HCT116 (cell line): ENCODE results near the gene DENND1C. TPM values are rescaled to one million over a fixed set of nuclear protein-coding genes. Genes with fewer than 3 reads are reported as not detected.
A peak's percentile ranks its signal among the peaks of the same experiment; 100 is the strongest.

Source experiments
- ATAC-seq: fragments of 200-7000 bp; cut with Tn5 transposase; 2 replicates; pipeline ENCODE4 v1.9.1; 2020; ENCODE audit warnings: mild to moderate bottlenecking, moderate library complexity
- BruUV-seq: library from RNA; stranded (reverse); fragments of 400-500 nt; replicated peaks from 2 replicates; lab custom pipeline; 2021; lab: Mats Ljungman, UMichigan
- CTCF ChIA-PET: fragments of 300-600 bp; sonication (Branson Sonifier 250); formaldehyde crosslinking; loops from one replicate; lab custom pipeline; 2021; ENCODE audit warnings: antibody characterized with exemption; lab: Charles Lee
- POLR2A ChIA-PET: fragments of 300-600, 350-600 bp; sonication (Branson Sonifier 250); formaldehyde crosslinking; loops from one replicate; lab custom pipeline; 2021; ENCODE audit warnings: antibody characterized with exemption; lab: Charles Lee
- RAD21 ChIA-PET, 2 experiments: fragments of 300-600 bp; sonication (Branson Sonifier 250); formaldehyde crosslinking; loops; one replicate each; lab custom pipeline; 2023; ENCODE audit warnings: low total read pairs in 2 of 2; ENCODE audit not compliant: uncharacterized antibody in 2 of 2, unreplicated experiment in 2 of 2, low non-redundant PET in 1 of 2; lab: Charles Lee
- DNase-seq: peaks from one replicate; pipeline ENCODE4 v3.0.0-alpha.2; 2010; ENCODE audit warnings: low read depth, low spot score
- H2AFZ ChIP-seq: fragments of 200-600 bp; shearing (Covaris generic), sonication (generic); 2 replicates; pipeline ENCODE4 v1.6.1; 2017; ENCODE audit warnings: low read depth, mixed run types, mixed read lengths, antibody characterized with exemption, low read length; ENCODE audit not compliant: poor library complexity, severe bottlenecking
- H3K27ac ChIP-seq: 2 replicates; pipeline ENCODE4 v1.5.1; 2012; ENCODE audit warnings: low read depth, low read length
- H3K27me3 ChIP-seq: fragments of 200-600 bp; sonication (generic); 2 replicates; pipeline ENCODE4 v1.6.1; 2016; ENCODE audit warnings: mixed run types, low read length, mixed read lengths; ENCODE audit not compliant: insufficient read depth
- H3K36me3 ChIP-seq, 2 experiments: fragments of 200-500 bp in 1 of 2; fragments of 200-600 bp in 1 of 2; sonication (Bioruptor generic) in 1 of 2; sonication (generic) in 1 of 2; 2 replicates each; pipeline versions ENCODE4 v1.5.1 to v1.6.1; 2014 to 2016; ENCODE audit warnings: low read length in 2 of 2, inconsistent platforms in 1 of 2, mixed read lengths in 1 of 2, mixed run types in 1 of 2; ENCODE audit not compliant: insufficient read depth in 2 of 2, control insufficient read depth in 1 of 2
- H3K4me1 ChIP-seq, 2 experiments: fragments of 200-600 bp in 1 of 2; sonication (generic) in 1 of 2; 2 replicates each; pipeline versions ENCODE4 v1.5.1 to v1.6.1; 2012 to 2017; ENCODE audit warnings: low read length in 2 of 2, inconsistent platforms in 1 of 2, mild to moderate bottlenecking in 1 of 2, mixed read lengths in 1 of 2, mixed run types in 1 of 2, moderate library complexity in 1 of 2; ENCODE audit not compliant: insufficient read depth in 2 of 2, control insufficient read depth in 1 of 2
- H3K4me2 ChIP-seq: fragments of 200-600 bp; sonication (generic); 2 replicates; pipeline ENCODE4 v1.6.1; 2017; ENCODE audit warnings: mixed run types, low read length, mixed read lengths
- H3K4me3 ChIP-seq, 2 experiments: fragments of 200-600 bp in 1 of 2; sonication (generic) in 1 of 2; replicated peaks in 1 of 2; 2 replicates each; pipeline ENCODE4 v1.5.1; 2011 to 2016; ENCODE audit warnings: low read length in 2 of 2, control low read depth in 1 of 2, low read depth in 1 of 2, mild to moderate bottlenecking in 1 of 2, mixed read lengths in 1 of 2, mixed run types in 1 of 2
- H3K79me2 ChIP-seq: fragments of 200-600 bp; sonication (generic); 2 replicates; pipeline ENCODE4 v1.6.1; 2017; ENCODE audit warnings: mild to moderate bottlenecking, mixed run types, low read length, moderate library complexity, mixed read lengths; ENCODE audit not compliant: insufficient read depth
- H3K9ac ChIP-seq: fragments of 200-600 bp; sonication (generic); 2 replicates; pipeline ENCODE4 v1.6.1; 2016; ENCODE audit warnings: low read length, mixed read lengths
- H3K9me2 ChIP-seq: fragments of 200-600 bp; sonication (generic), shearing (Covaris generic); 2 replicates; pipeline ENCODE4 v1.6.1; 2017; ENCODE audit warnings: mixed run types, mild to moderate bottlenecking, moderate library complexity; ENCODE audit not compliant: insufficient read depth
- H3K9me3 ChIP-seq, 2 experiments: fragments of 200-500 bp in 1 of 2; fragments of 200-600 bp in 1 of 2; sonication (Bioruptor generic) in 1 of 2; sonication (generic) in 1 of 2; 2 replicates each; pipeline ENCODE4 v1.6.1; 2014 to 2017; ENCODE audit warnings: low read length in 2 of 2, mixed read lengths in 2 of 2, inconsistent platforms in 1 of 2, low read depth in 1 of 2, mild to moderate bottlenecking in 1 of 2, mixed run types in 1 of 2, moderate library complexity in 1 of 2; ENCODE audit not compliant: control insufficient read depth in 1 of 2, insufficient read depth in 1 of 2
- H4K20me1 ChIP-seq: fragments of 200-600 bp; sonication (generic), shearing (Covaris generic); 2 replicates; pipeline ENCODE4 v1.6.1; 2017; ENCODE audit warnings: mixed run types, mild to moderate bottlenecking, moderate library complexity; ENCODE audit not compliant: insufficient read depth
- EGR1 ChIP-seq: IDR thresholded peaks from 2 replicates; pipeline ENCODE4 v1.6.1; 2012; ENCODE audit warnings: low read depth
- ELF1 ChIP-seq: IDR thresholded peaks from 2 replicates; pipeline ENCODE4 v1.6.1; 2012; ENCODE audit warnings: low read depth, borderline replicate concordance
- FOSL1 ChIP-seq: IDR thresholded peaks from 2 replicates; pipeline ENCODE4 v1.6.1; 2012; ENCODE audit warnings: low read depth
- POLR2A ChIP-seq: IDR thresholded peaks from 2 replicates; pipeline ENCODE4 v1.7.0; 2011; ENCODE audit warnings: borderline replicate concordance; ENCODE audit not compliant: insufficient read depth, insufficient read length; ENCODE audit errors: extremely low read depth
- POLR2AphosphoS5 ChIP-seq: IDR thresholded peaks from 2 replicates; pipeline ENCODE4 v1.6.1; 2011; ENCODE audit warnings: mild to moderate bottlenecking, low read depth, low read length, moderate library complexity
- RAD21 ChIP-seq: IDR thresholded peaks from 2 replicates; pipeline ENCODE4 v1.6.1; 2012; ENCODE audit warnings: low read depth, mild to moderate bottlenecking
- SIN3A ChIP-seq: IDR thresholded peaks from 2 replicates; pipeline ENCODE4 v1.6.1; 2012; ENCODE audit warnings: low read depth
- SP1 ChIP-seq: IDR thresholded peaks from 2 replicates; pipeline ENCODE4 v1.6.1; 2012; ENCODE audit warnings: low read depth
- SRF ChIP-seq: IDR thresholded peaks from 2 replicates; pipeline ENCODE4 v1.6.1; 2012; ENCODE audit warnings: low read depth
- YY1 ChIP-seq: IDR thresholded peaks from 2 replicates; pipeline ENCODE4 v1.6.1; 2011; ENCODE audit warnings: low read length, low read depth, moderate library complexity, mild to moderate bottlenecking; ENCODE audit not compliant: insufficient replicate concordance; ENCODE audit errors: extremely low read depth
- ZNF274 ChIP-seq: fragments of 200-500 bp; sonication (Bioruptor generic); IDR thresholded peaks from 2 replicates; pipeline ENCODE4 v1.6.1; 2014; ENCODE audit warnings: mild to moderate bottlenecking, low read depth, low read length, inconsistent platforms
- intact Hi-C: fragments of 100-400 bp; cut with micrococcal nuclease; formaldehyde crosslinking; loops from 2 replicates; pipeline ENCODE4 v1.10.0; 2022
- total RNA-seq: library from RNA; stranded (reverse); gene quantifications from one replicate; pipeline ENCODE4 v1.2.1, GENCODE V29; 2021; ENCODE audit not compliant: unreplicated experiment
- TF ChIP-seq, protein P1 (sequence below): IDR thresholded peaks from 2 replicates; pipeline ENCODE4 v1.6.1; 2012

Gene DENND1C
- total RNA-seq, 1 experiment from 2014 or later: 0.54 TPM

GRCh38 chr19:6516018-6516658 is 34.6 kb upstream of the DENND1C start:
- Histone ChIP-seq H3K27me3 (no peaks in the 10 kb centered on the region), H3K27ac (peak overlapping the region; percentile 70), H3K36me3 (no peaks in the 10 kb centered on the region), H3K9me2 (no peaks in the 10 kb centered on the region), H3K4me3 (peak overlapping the region; percentile 62 to 70), H3K9me3 (no peaks in the 10 kb centered on the region), H3K4me2 (peak overlapping the region; percentile 82), H3K4me1 (peaks cover 10 to 33% of the 10 kb centered on the region in 2 experiments; a peak in 3 of 4 replicates), H3K79me2 (no peaks in the 10 kb centered on the region), H4K20me1 (no peaks in the 10 kb centered on the region), H2AFZ (peak overlapping the region; percentile 55), H3K9ac (peak overlapping the region; percentile 64)
- TF ChIP-seq SP1 (0 out of 2 replicates have a peak, but pooled peaks have one; percentile 28), EGR1 (0 out of 2 replicates have a peak, but pooled peaks have one; percentile 40), ELF1 (no peak), POLR2AphosphoS5 (peak; percentile 66)
- intact Hi-C loops: loop anchor here (1.0 to 5.0 kb wide), 4 partner anchors 117 to 347 kb away; no protein-coding TSS in a partner anchor
- ChIA-PET POLR2A (interaction anchor here (0.6 to 2.4 kb wide), 7 partner anchors 14 to 221 kb away, joined by 3 to 21 read pairs (median 3); partner anchors contain the start of genes GPR108, TNFSF9 and TUBB4A), CTCF (interaction anchor here (0.6 to 2.6 kb wide), 25 partner anchors 9 to 553 kb away, joined by 3 to 19 read pairs (median 5); partner anchors contain the start of genes CLPP, GPR108, TNFSF9 and TUBB4A), RAD21 (interaction anchor here (0.6 to 1.6 kb wide), 8 partner anchors 12 to 347 kb away, joined by 3 to 9 read pairs (median 6); partner anchors contain the start of gene SLC25A23 (in 1 of the 2))
- ATAC-seq: peak; percentile 82
- BruUV-seq: no TSS peak
- peak; percentile 95 for DNase-seq

- Histone ChIP-seq H3K27ac (no peak overlapping the region; the same call in 1 of the 2 replicates), H3K36me3 (no peaks in the 10 kb centered on the region), H4K20me1 (no peaks in the 10 kb centered on the region), H3K9me2 (no peaks in the 10 kb centered on the region), H2AFZ (no peak overlapping the region), H3K9me3 (no peaks in the 10 kb centered on the region), H3K4me1 (peaks cover 10 to 33% of the 10 kb centered on the region in 2 experiments; a peak in 3 of 4 replicates), H3K79me2 (no peaks in the 10 kb centered on the region), H3K27me3 (no peaks in the 10 kb centered on the region), H3K4me3 (no peak overlapping the region), H3K9ac (no peak overlapping the region), H3K4me2 (no peak overlapping the region)
- DNase-seq (no peak), ATAC-seq (no peak)
- POLR2A ChIA-PET: no interaction called here
- CTCF ChIA-PET: interaction anchor here (0.7 kb wide), 1 partner anchor 154 kb away, joined by 5 read pairs; the partner anchor contains the start of gene CLPP
- TF ChIP-seq SRF (no peak), EGR1 (no peak), SIN3A (no peak), POLR2A (no peak), RAD21 (no peak), POLR2AphosphoS5 (no peak), ZNF274 (no peak), YY1 (no peak), FOSL1 (no peak)
- TF ChIP-seq, protein P1, sequence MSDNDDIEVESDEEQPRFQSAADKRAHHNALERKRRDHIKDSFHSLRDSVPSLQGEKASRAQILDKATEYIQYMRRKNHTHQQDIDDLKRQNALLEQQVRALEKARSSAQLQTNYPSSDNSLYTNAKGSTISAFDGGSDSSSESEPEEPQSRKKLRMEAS: no peak
- intact Hi-C loops: loop anchor here (5.0 kb wide), 1 partner anchor 237 kb away; no protein-coding TSS in a partner anchor
- RAD21 ChIA-PET: interaction anchor here in 1 of 2 experiments (1.2 kb wide), 1 partner anchor 37 kb away, joined by 8 read pairs; no protein-coding TSS in a partner anchor
- BruUV-seq: no TSS peak
Observed at GRCh38 chr19:6514926-6515544, 33.4 kb upstream of the DENND1C start.
